ENCODE data around the gene TRIML1. TPM values are rescaled to one million over a fixed set of nuclear protein-coding genes. Genes with fewer than 3 reads are reported as not detected.

TRIML1 gene
- total RNA-seq, 1 experiment from 2014 or later = not detected

- H3K27me3 Mint-ChIP-seq (ENCODE audit: unreplicated experiment) = no peaks in the 10 kb centered on the region
- intact Hi-C loops (cut with micrococcal nuclease; ENCODE audit: unreplicated experiment) = no loop called here
- H3K36me3 Mint-ChIP-seq (ENCODE audit: insufficient read depth, unreplicated experiment) = no peaks in the 10 kb centered on the region
- BruUV-seq (replicated peaks) = no TSS peak
- CTCF ChIA-PET = no interaction called here
- no peak for DNase-seq
- no peak overlapping the region for H3K27ac Mint-ChIP-seq (ENCODE audit: unreplicated experiment)
- peaks cover 3% of the 10 kb centered on the region for H3K4me1 Mint-ChIP-seq (ENCODE audit: low read depth, unreplicated experiment)
- no peak overlapping the region for H3K4me3 Mint-ChIP-seq (ENCODE audit: low read depth, unreplicated experiment)
- H3K9me3 Mint-ChIP-seq (ENCODE audit: low read depth, unreplicated experiment) = no peaks in the 10 kb centered on the region
- TF ChIP-seq CTCF (IDR thresholded peaks at IDR 0.05; ENCODE audit: unreplicated experiment) = no peak
Observed at GRCh38 chr4:188190461-188190860, 51.2 kb downstream of the TRIML1 start.

- H3K36me3 Mint-ChIP-seq (ENCODE audit: insufficient read depth, unreplicated experiment) = no peaks in the 10 kb centered on the region
- H3K27ac Mint-ChIP-seq (ENCODE audit: unreplicated experiment) = no peak overlapping the region
- no peaks in the 10 kb centered on the region for H3K9me3 Mint-ChIP-seq (ENCODE audit: low read depth, unreplicated experiment)
- no peak for DNase-seq
- no peak overlapping the region for H3K4me3 Mint-ChIP-seq (ENCODE audit: low read depth, unreplicated experiment)
- BruUV-seq (replicated peaks) = no TSS peak
- intact Hi-C loops (cut with micrococcal nuclease; ENCODE audit: unreplicated experiment) = no loop called here
- CTCF ChIA-PET = no interaction called here
- no peaks in the 10 kb centered on the region for H3K27me3 Mint-ChIP-seq (ENCODE audit: unreplicated experiment)
- peaks cover 15% of the 10 kb centered on the region for H3K4me1 Mint-ChIP-seq (ENCODE audit: low read depth, unreplicated experiment)
- no peak for TF ChIP-seq CTCF (IDR thresholded peaks at IDR 0.05; ENCODE audit: unreplicated experiment)
Observed at GRCh38 chr4:188194421-188194820, 55.2 kb downstream of the TRIML1 start.

- no TSS peak for BruUV-seq (replicated peaks)
- Mint-ChIP-seq H3K27me3 (ENCODE audit: unreplicated experiment) (no peaks in the 10 kb centered on the region), H3K4me1 (ENCODE audit: low read depth, unreplicated experiment) (peaks cover 21% of the 10 kb centered on the region), H3K27ac (ENCODE audit: unreplicated experiment) (no peak overlapping the region), H3K9me3 (ENCODE audit: low read depth, unreplicated experiment) (no peaks in the 10 kb centered on the region), H3K4me3 (ENCODE audit: low read depth, unreplicated experiment) (no peak overlapping the region), H3K36me3 (ENCODE audit: insufficient read depth, unreplicated experiment) (no peaks in the 10 kb centered on the region)
- CTCF ChIA-PET = interaction anchor here (0.7 to 0.8 kb wide), 3 partner anchors 8 to 1186 kb away, joined by 3 to 4 read pairs (median 3); no protein-coding TSS in a partner anchor
- TF ChIP-seq CTCF (IDR thresholded peaks at IDR 0.05; ENCODE audit: unreplicated experiment) = no peak
- no peak for DNase-seq
- intact Hi-C loops (cut with micrococcal nuclease; ENCODE audit: unreplicated experiment) = no loop called here
Observed at GRCh38 chr4:188195389-188195985, 56.2 kb downstream of the TRIML1 start.

GRCh38 chr4:188196134-188196735 is 57.0 kb downstream of the TRIML1 start:
- CTCF ChIA-PET = interaction anchor here (0.7 to 0.8 kb wide), 3 partner anchors 9 to 1187 kb away, joined by 3 to 4 read pairs (median 3); no protein-coding TSS in a partner anchor
- Mint-ChIP-seq H3K27me3 (ENCODE audit: unreplicated experiment) (no peaks in the 10 kb centered on the region), H3K27ac (ENCODE audit: unreplicated experiment) (no peak overlapping the region), H3K4me1 (ENCODE audit: low read depth, unreplicated experiment) (peaks cover 21% of the 10 kb centered on the region), H3K36me3 (ENCODE audit: insufficient read depth, unreplicated experiment) (no peaks in the 10 kb centered on the region), H3K4me3 (ENCODE audit: low read depth, unreplicated experiment) (no peak overlapping the region), H3K9me3 (ENCODE audit: low read depth, unreplicated experiment) (peaks cover under 1% of the 10 kb centered on the region)
- DNase-seq = no peak
- BruUV-seq (replicated peaks) = no TSS peak
- TF ChIP-seq CTCF (IDR thresholded peaks at IDR 0.05; ENCODE audit: unreplicated experiment) = no peak
- intact Hi-C loops (cut with micrococcal nuclease; ENCODE audit: unreplicated experiment) = no loop called here

Other genes starting within 250 kb of the TRIML1 start
- not detected in 2 replicates for gene ZFP42, start 143.7 kb upstream of the TRIML1 start, total RNA-seq (2022)
- not detected in 2 replicates for gene TRIML2, start 29.8 kb upstream of the TRIML1 start, total RNA-seq (2022)